K562 (cell line): ENCODE results near the gene TAF3. TPM values are rescaled to one million over a fixed set of nuclear protein-coding genes. Genes with fewer than 3 reads are reported as not detected.

Experiments
- ATF7 ChIP-seq: fragments of 450-650 bp; IDR thresholded peaks from 2 replicates; pipeline ENCODE4 v1.7.1; 2014; ENCODE audit warnings: mild to moderate bottlenecking, moderate library complexity
- CBX8 ChIP-seq: fragments of 200-600 bp; sonication (generic); IDR thresholded peaks from 2 replicates; pipeline ENCODE4 v1.6.1; 2012; ENCODE audit warnings: borderline replicate concordance, mixed run types, low read depth, mild to moderate bottlenecking, moderate library complexity, mixed read lengths, low read length, control low read depth, inconsistent platforms; ENCODE audit not compliant: poor library complexity, severe bottlenecking; ENCODE audit errors: extremely low read depth
- CC2D1A ChIP-seq: fragments of 450-650 bp; IDR thresholded peaks from 2 replicates; pipeline ENCODE4 v1.6.1; 2017; ENCODE audit warnings: mild to moderate bottlenecking
- CCAR2 ChIP-seq: fragments of 200-400 bp; formaldehyde crosslinking; IDR thresholded peaks from 2 replicates; pipeline ENCODE4 v1.6.1; 2017; ENCODE audit warnings: mild to moderate bottlenecking, low read depth, low read length
- E2F8 ChIP-seq: fragments of 450-650 bp; IDR thresholded peaks from 2 replicates; pipeline ENCODE4 v1.7.1; 2018; ENCODE audit warnings: mild to moderate bottlenecking, low read depth; ENCODE audit not compliant: partially characterized antibody
- HEY1 ChIP-seq: fragments of 250-450 bp; sonication (Bioruptor Pico); IDR thresholded peaks from 2 replicates; pipeline ENCODE4 v1.5.0; 2020; ENCODE audit warnings: mild to moderate bottlenecking, moderate library complexity, borderline replicate concordance
- KDM5B ChIP-seq: fragments of 200-600 bp; sonication (generic); IDR thresholded peaks from 2 replicates; pipeline ENCODE4 v1.6.1; 2012; ENCODE audit warnings: low read depth, mild to moderate bottlenecking, moderate library complexity, low read length, control low read depth, inconsistent platforms; ENCODE audit not compliant: insufficient replicate concordance
- MED1 ChIP-seq: sonication (generic); formaldehyde crosslinking; IDR thresholded peaks from 2 replicates; pipeline ENCODE4 v1.8.1; 2023; ENCODE audit warnings: missing genetic modification reagents, borderline replicate concordance
- NFIC ChIP-seq: fragments of 450-650 bp; IDR thresholded peaks from 2 replicates; pipeline ENCODE4 v1.6.1; 2017; ENCODE audit warnings: mild to moderate bottlenecking, inconsistent platforms
- PTBP1 ChIP-seq: fragments of 200-400 bp; formaldehyde crosslinking; IDR thresholded peaks from 2 replicates; pipeline ENCODE4 v1.6.1; 2017; ENCODE audit warnings: low read depth, low read length
- PYGO2 ChIP-seq: fragments of 450-650 bp; IDR thresholded peaks from 2 replicates; pipeline ENCODE4 v1.6.1; 2016; ENCODE audit warnings: mild to moderate bottlenecking, missing genetic modification characterization, moderate library complexity, missing compliant biosample characterization
- RB1 ChIP-seq: fragments of 450-650 bp; IDR thresholded peaks from 2 replicates; pipeline ENCODE4 v1.6.1; 2017; ENCODE audit warnings: low read depth, mild to moderate bottlenecking
- RBM34 ChIP-seq: fragments of 200-400 bp; formaldehyde crosslinking; IDR thresholded peaks from 2 replicates; pipeline ENCODE4 v1.6.1; 2018; ENCODE audit warnings: low read length, borderline replicate concordance; ENCODE audit not compliant: insufficient read depth
- SMARCA4 ChIP-seq: fragments of 450-650 bp; IDR thresholded peaks from 2 replicates; pipeline ENCODE4 v1.6.1; 2016
- SMARCA5 ChIP-seq: fragments of 450-650 bp; IDR thresholded peaks from 2 replicates; pipeline ENCODE4 v1.6.1; 2016
- SRF ChIP-seq, 2 experiments: fragments of 250-450, 450-650 bp in 1 of 2; sonication (Bioruptor Pico) in 1 of 2; sonication (generic) in 1 of 2; formaldehyde crosslinking; IDR thresholded peaks; 2 replicates each; pipeline versions ENCODE4 v1.5.0 to v1.5.1; 2020 to 2022; ENCODE audit warnings: mild to moderate bottlenecking in 1 of 2, missing genetic modification reagents in 1 of 2
- TCFL5 ChIP-seq: fragments of 250-450 bp; sonication (Bioruptor Pico); conservative IDR thresholded peaks from 2 replicates; pipeline ENCODE4 v1.6.1; 2021; ENCODE audit warnings: mild to moderate bottlenecking, moderate library complexity, matching md5 sums
- ZBTB1 ChIP-seq: sonication (generic); formaldehyde crosslinking; IDR thresholded peaks from 2 replicates; pipeline ENCODE4 v1.8.1; 2023; ENCODE audit warnings: missing genetic modification reagents, low read depth, mild to moderate bottlenecking, borderline replicate concordance
- ZNF23 ChIP-seq: fragments of 250-450 bp; sonication (Bioruptor Pico); IDR thresholded peaks from 2 replicates; pipeline ENCODE4 v1.4.0; 2020; ENCODE audit warnings: mild to moderate bottlenecking
- ZNF280B ChIP-seq: fragments of 250-450 bp; sonication (Bioruptor Pico); IDR thresholded peaks from 2 replicates; pipeline ENCODE4 v1.5.1; 2021; ENCODE audit warnings: mild to moderate bottlenecking
- ZNF354B ChIP-seq: fragments of 250-450 bp; sonication (Bioruptor Pico); IDR thresholded peaks from 2 replicates; pipeline ENCODE4 v1.4.0; 2020
- polyA plus RNA-seq, 8 experiments: library from polyadenylated mRNA; depleted of rRNA in 4 of 8; stranded (reverse) in 5 of 8; unstranded in 3 of 8; fragments of >200 nt; fragmentation: Nextera tagmentation in 2 of 8; fragmentation: Illumina TruSeq in 1 of 8; extraction: Ambion mirVana in 2 of 8; extraction: Trizol in 1 of 8; gene quantifications; 2 replicates each; pipeline versions ENCODE4 v1.2.1 to v1.2.3, GENCODE V29; 2011 to 2014; ENCODE audit warnings: inconsistent platforms in 1 of 8, missing spikeins in 1 of 8
- total RNA-seq, 7 experiments: library from RNA; depleted of rRNA in 6 of 7; stranded (reverse); fragments of >200 nt in 6 of 7; fragmentation: Illumina TruSeq in 2 of 7; extraction: Trizol in 2 of 7; gene quantifications; 2 replicates each; pipeline versions ENCODE4 v1.2.1 to v1.2.3, GENCODE V29; 2011 to 2021; ENCODE audit warnings: low replicate concordance in 1 of 7

The TAF3 gene
- total and polyA plus RNA-seq, 9 of the 15 experiments (the other 6 are each of a cell fraction or from before 2014, with no cell fraction given), result 1.5 to 9.9 (median 4.1) TPM

GRCh38 chr10:7818295-7819120 lies at the start of gene TAF3 (continued):
- TF ChIP-seq E2F8 (peak; percentile 69), ZNF23 (CRISPR knock-in tag) (no peak), SMARCA5 (no peak), KDM5B (peak; percentile 92), MED1 (CRISPR knock-in tag) (no peak), TCFL5 (CRISPR knock-in tag) (no peak), NFIC (peak; percentile 63), CC2D1A (no peak), PTBP1 (no peak), HEY1 (no peak), ATF7 (peak; percentile 81), ZNF354B (CRISPR knock-in tag) (no peak), CCAR2 (no peak), PYGO2 (tag) (no peak), RB1 (peak; percentile 90), RBM34 (no peak), CBX8 (no peak), ZBTB1 (CRISPR knock-in tag) (0 out of 2 replicates have a peak, but pooled peaks have one; percentile 61), SMARCA4 (no peak), ZNF280B (CRISPR knock-in tag) (no peak), SRF (CRISPR knock-in tag; IDR thresholded peaks at IDR 0.05) (peak in 1 of 2 experiments; percentile 75; a peak in 1 of 4 replicates)
